CD14-positive monocyte (primary cell): ENCODE results near the gene CEBPG. TPM values are rescaled to one million over a fixed set of nuclear protein-coding genes. Genes with fewer than 3 reads are reported as not detected.

Experiments used
- DNase-seq, 3 donors: peaks; one replicate each; pipeline ENCODE4 v3.0.0-alpha.2; 2011 to 2022
- H2AFZ ChIP-seq: 2 replicates; pipeline ENCODE4 v1.6.0; 2012; ENCODE audit warnings: mild to moderate bottlenecking, low read depth, low read length, inconsistent platforms; ENCODE audit not compliant: insufficient read depth, poor library complexity, severe bottlenecking
- H3K27ac ChIP-seq, 2 donors: 1 replicate in 1 of 2; 2 replicates in 1 of 2; pipeline ENCODE4 v1.5.1; 2012 to 2013; ENCODE audit warnings: low read length in 2 of 2, control low read depth in 1 of 2, inconsistent platforms in 1 of 2, low read depth in 1 of 2, mild to moderate bottlenecking in 1 of 2
- H3K27me3 ChIP-seq, 2 donors: one replicate each; pipeline versions ENCODE4 v1.6.0 to v1.6.1; 2011 to 2013; ENCODE audit warnings: low read length in 2 of 2; ENCODE audit not compliant: control insufficient read depth in 2 of 2, insufficient read depth in 2 of 2
- H3K36me3 ChIP-seq, 2 donors: replicated peaks in 1 of 2; 1 replicate in 1 of 2; 2 replicates in 1 of 2; pipeline versions ENCODE4 v1.5.1 to v1.6.1; 2012 to 2013; ENCODE audit warnings: low read length in 2 of 2, control low read depth in 1 of 2, inconsistent platforms in 1 of 2, mild to moderate bottlenecking in 1 of 2; ENCODE audit not compliant: insufficient read depth in 2 of 2, control insufficient read depth in 1 of 2
- H3K4me1 ChIP-seq, 2 donors: 1 replicate in 1 of 2; 2 replicates in 1 of 2; pipeline versions ENCODE4 v1.5.1 to v1.6.1; 2012 to 2013; ENCODE audit warnings: low read length in 2 of 2, control low read depth in 1 of 2, inconsistent platforms in 1 of 2, mild to moderate bottlenecking in 1 of 2, moderate library complexity in 1 of 2; ENCODE audit not compliant: insufficient read depth in 2 of 2, control insufficient read depth in 1 of 2
- H3K4me2 ChIP-seq: replicated peaks from 2 replicates; pipeline ENCODE3; 2012; ENCODE audit warnings: low read length, moderate library complexity, mild to moderate bottlenecking; ENCODE audit not compliant: poor library complexity, severe bottlenecking; ENCODE audit errors: extremely low read depth
- H3K4me3 ChIP-seq, 3 experiments: fragments of 200-600 bp in 1 of 3; sonication (generic) in 1 of 3; replicated peaks in 1 of 3; 1 replicate in 2 of 3; 2 replicates in 1 of 3; pipeline ENCODE4 v1.5.1; 2011 to 2013; ENCODE audit warnings: low read length in 3 of 3, mild to moderate bottlenecking in 3 of 3, control low read depth in 2 of 3, low read depth in 2 of 3, inconsistent platforms in 1 of 3, moderate library complexity in 1 of 3
- H3K79me2 ChIP-seq: 2 replicates; pipeline ENCODE4 v1.6.0; 2012; ENCODE audit warnings: mild to moderate bottlenecking, control low read depth, inconsistent platforms, low read length, moderate library complexity; ENCODE audit not compliant: insufficient read depth
- H3K9ac ChIP-seq: 2 replicates; pipeline ENCODE4 v1.6.0; 2017; ENCODE audit warnings: low read length, mild to moderate bottlenecking; ENCODE audit not compliant: insufficient read depth, poor library complexity, severe bottlenecking
- H3K9me3 ChIP-seq, 2 donors: replicated peaks in 1 of 2; 1 replicate in 1 of 2; 2 replicates in 1 of 2; pipeline versions ENCODE4 v1.5.1 to v1.6.1; 2012 to 2013; ENCODE audit warnings: low read length in 2 of 2, control low read depth in 1 of 2; ENCODE audit not compliant: control insufficient read depth in 1 of 2, insufficient read depth in 1 of 2
- H4K20me1 ChIP-seq: 2 replicates; pipeline ENCODE4 v1.6.0; 2012; ENCODE audit warnings: mild to moderate bottlenecking, low read length, control low read depth, moderate library complexity; ENCODE audit not compliant: insufficient read depth
- H3K27ac Mint-ChIP-seq, 7 donors: one replicate each; pipeline ENCODE4 v1.8.0; 2020; ENCODE audit warnings: mild to moderate bottlenecking in 7 of 7, mixed read lengths in 7 of 7, moderate library complexity in 6 of 7, inconsistent platforms in 2 of 7
- H3K27me3 Mint-ChIP-seq, 3 donors: one replicate each; pipeline ENCODE4 v1.8.0; 2021 to 2022; ENCODE audit warnings: low read depth in 3 of 3, mild to moderate bottlenecking in 3 of 3, mixed read lengths in 3 of 3, moderate library complexity in 3 of 3, inconsistent platforms in 1 of 3
- H3K36me3 Mint-ChIP-seq, 2 donors: one replicate each; pipeline ENCODE4 v1.8.0; 2020; ENCODE audit warnings: mixed read lengths in 2 of 2, inconsistent platforms in 1 of 2, mild to moderate bottlenecking in 1 of 2
- H3K4me1 Mint-ChIP-seq: one replicate; pipeline ENCODE4 v1.8.0; 2020; ENCODE audit warnings: mild to moderate bottlenecking, mixed read lengths
- H3K4me3 Mint-ChIP-seq, 2 donors: one replicate each; pipeline ENCODE4 v1.8.0; 2020; ENCODE audit warnings: mild to moderate bottlenecking in 2 of 2, mixed read lengths in 2 of 2, moderate library complexity in 1 of 2
- H3K9me3 Mint-ChIP-seq, 7 donors: one replicate each; pipeline ENCODE4 v1.8.0; 2020 to 2022; ENCODE audit warnings: mixed read lengths in 7 of 7, mild to moderate bottlenecking in 6 of 7, moderate library complexity in 6 of 7, inconsistent platforms in 2 of 7
- WGBS: methylation state at CpG from one replicate; pipeline ENCODE4 v1.1.5; 2013; ENCODE audit warnings: missing lambda C conversion rate; ENCODE audit not compliant: insufficient coverage; 5-methylcytosine and 5-hydroxymethylcytosine counted together
- intact Hi-C, 2 donors: fragments of 100-400 bp; cut with micrococcal nuclease; formaldehyde crosslinking; loops; one replicate each; pipeline versions ENCODE4 v1.15.0 to v1.15.1; 2023
- polyA plus RNA-seq, 3 donors: library from polyadenylated mRNA; depleted of rRNA in 1 of 3; unstranded in 2 of 3; stranded (reverse) in 1 of 3; fragments of 300-500 nt in 2 of 3; fragments of >200 nt in 1 of 3; fragmentation: Illumina TruSeq in 2 of 3; gene quantifications; 1 replicate in 2 of 3; 2 replicates in 1 of 3; pipeline ENCODE4 v1.2.3, GENCODE V29; 2012 to 2021
- TF ChIP-seq, protein P1 (sequence below): fragments of 200-600 bp; IDR thresholded peaks from one replicate; pipeline ENCODE4 v1.8.0; 2022; ENCODE audit warnings: antibody characterized with exemption, mild to moderate bottlenecking

CEBPG gene
- polyA plus RNA-seq, 3 donors: 16.8 to 18.3 (median 17.8) TPM

DNA sequence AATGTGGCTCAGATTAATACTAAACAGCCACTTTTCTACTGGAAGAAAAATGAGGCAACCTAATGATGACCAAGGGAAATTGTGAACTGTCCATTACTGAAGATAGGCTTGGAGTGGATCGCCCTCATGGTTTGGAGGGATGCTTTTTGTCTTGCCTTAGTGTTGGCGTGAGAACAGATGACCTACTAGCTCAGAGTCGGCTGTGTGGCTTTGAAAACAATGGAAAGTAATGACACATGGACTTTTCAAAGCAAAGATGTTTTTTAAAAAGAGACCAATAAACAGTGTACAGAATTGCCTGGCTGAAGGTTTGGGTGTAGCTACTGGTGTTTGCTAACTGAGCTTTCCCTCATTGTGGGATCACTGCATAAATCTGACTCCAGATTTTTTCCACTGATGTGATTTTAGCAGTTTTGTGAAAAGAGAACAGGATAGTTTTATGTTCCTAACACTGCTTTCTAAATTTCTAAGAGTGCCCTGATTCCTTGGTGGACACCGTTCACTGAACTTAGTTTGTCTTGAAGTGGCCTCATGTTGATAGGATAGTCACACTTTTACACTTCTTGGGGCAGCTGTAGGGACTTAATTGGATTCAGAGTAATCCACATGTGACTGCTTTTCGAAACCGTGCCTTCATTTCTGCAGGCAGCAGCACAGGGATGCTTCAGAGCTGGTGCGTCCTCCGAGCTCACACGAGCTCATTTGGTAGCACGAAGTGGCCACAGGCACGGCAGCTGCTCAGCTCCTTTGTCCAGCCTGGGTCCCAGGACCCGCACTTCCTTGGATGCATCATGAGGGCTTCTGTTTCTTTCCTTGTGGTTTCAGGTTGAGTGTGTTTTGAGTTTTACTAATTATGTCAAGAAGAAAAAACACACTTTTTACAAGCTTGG is 4.3 kb downstream of the CEBPG start:
- H3K9ac ChIP-seq: no peak overlapping the region
- Mint-ChIP-seq H3K4me1 (peaks cover 71% of the 10 kb centered on the region), H3K4me3 (no peak overlapping the region), H3K9me3 (no peaks in the 10 kb centered on the region), H3K27ac (peak overlapping the region in 4 of 7 donors; percentile 15 to 42 (median 38)), H3K36me3 (peaks cover 39 to 42% of the 10 kb centered on the region in 2 donors), H3K27me3 (peaks cover 0 to 1% (median 0%) of the 10 kb centered on the region in 3 donors)
- intact Hi-C loops: loop anchor here in 1 of 2 donors (2.0 to 10.0 kb wide), 2 partner anchors 75 to 683 kb away; partner anchors contain the start of genes CEBPA and NUDT19
- H3K27ac ChIP-seq: peak overlapping the region in 1 of 2 donors; percentile 90
- peaks cover 88% of the 10 kb centered on the region for H4K20me1 ChIP-seq
- no peak for DNase-seq
- no peak overlapping the region for H2AFZ ChIP-seq
- 96% methylated on average over 10 of the region's 12 CpGs for WGBS
- H3K36me3 ChIP-seq: peaks cover 8 to 43% of the 10 kb centered on the region in 2 donors
- H3K79me2 ChIP-seq: peaks cover 89% of the 10 kb centered on the region
- peaks cover 37 to 46% of the 10 kb centered on the region in 2 donors for H3K4me1 ChIP-seq
- H3K9me3 ChIP-seq: no peaks in the 10 kb centered on the region
- no peak overlapping the region for H3K4me2 ChIP-seq
- H3K4me3 ChIP-seq: no peak overlapping the region
- TF ChIP-seq, protein P1, sequence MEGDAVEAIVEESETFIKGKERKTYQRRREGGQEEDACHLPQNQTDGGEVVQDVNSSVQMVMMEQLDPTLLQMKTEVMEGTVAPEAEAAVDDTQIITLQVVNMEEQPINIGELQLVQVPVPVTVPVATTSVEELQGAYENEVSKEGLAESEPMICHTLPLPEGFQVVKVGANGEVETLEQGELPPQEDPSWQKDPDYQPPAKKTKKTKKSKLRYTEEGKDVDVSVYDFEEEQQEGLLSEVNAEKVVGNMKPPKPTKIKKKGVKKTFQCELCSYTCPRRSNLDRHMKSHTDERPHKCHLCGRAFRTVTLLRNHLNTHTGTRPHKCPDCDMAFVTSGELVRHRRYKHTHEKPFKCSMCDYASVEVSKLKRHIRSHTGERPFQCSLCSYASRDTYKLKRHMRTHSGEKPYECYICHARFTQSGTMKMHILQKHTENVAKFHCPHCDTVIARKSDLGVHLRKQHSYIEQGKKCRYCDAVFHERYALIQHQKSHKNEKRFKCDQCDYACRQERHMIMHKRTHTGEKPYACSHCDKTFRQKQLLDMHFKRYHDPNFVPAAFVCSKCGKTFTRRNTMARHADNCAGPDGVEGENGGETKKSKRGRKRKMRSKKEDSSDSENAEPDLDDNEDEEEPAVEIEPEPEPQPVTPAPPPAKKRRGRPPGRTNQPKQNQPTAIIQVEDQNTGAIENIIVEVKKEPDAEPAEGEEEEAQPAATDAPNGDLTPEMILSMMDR: no peak
- H3K27me3 ChIP-seq: no peaks in the 10 kb centered on the region

DNA sequence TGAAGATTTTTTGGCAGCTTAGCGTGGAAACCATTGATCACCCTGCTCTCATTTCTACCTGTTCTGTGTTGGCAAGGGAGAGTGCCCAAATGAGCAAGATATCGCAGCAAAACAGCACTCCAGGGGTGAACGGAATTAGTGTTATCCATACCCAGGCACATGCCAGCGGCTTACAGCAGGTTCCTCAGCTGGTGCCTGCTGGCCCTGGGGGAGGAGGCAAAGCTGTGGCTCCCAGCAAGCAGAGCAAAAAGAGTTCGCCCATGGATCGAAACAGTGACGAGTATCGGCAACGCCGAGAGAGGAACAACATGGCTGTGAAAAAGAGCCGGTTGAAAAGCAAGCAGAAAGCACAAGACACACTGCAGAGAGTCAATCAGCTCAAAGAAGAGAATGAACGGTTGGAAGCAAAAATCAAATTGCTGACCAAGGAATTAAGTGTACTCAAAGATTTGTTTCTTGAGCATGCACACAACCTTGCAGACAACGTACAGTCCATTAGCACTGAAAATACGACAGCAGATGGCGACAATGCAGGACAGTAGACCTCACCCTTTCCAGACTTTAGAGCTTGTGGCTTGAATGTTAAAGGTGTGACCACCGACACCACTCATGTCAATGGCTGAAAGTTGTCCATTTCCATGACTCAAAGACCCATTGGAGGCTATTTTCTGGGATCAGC is 5.8 kb downstream of the CEBPG start:
- peaks cover 100% of the 10 kb centered on the region for H3K79me2 ChIP-seq
- H3K4me3 ChIP-seq: no peak overlapping the region
- H3K27ac ChIP-seq: peak overlapping the region in 1 of 2 donors; percentile 90
- Mint-ChIP-seq H3K27ac (peak overlapping the region in 3 of 7 donors; percentile 5 to 52 (median 12)), H3K9me3 (no peaks in the 10 kb centered on the region), H3K36me3 (peaks cover 48 to 54% of the 10 kb centered on the region in 2 donors), H3K4me3 (no peak overlapping the region), H3K27me3 (peaks cover 0 to 1% (median 0%) of the 10 kb centered on the region in 3 donors), H3K4me1 (peaks cover 75% of the 10 kb centered on the region)
- no peak overlapping the region for H2AFZ ChIP-seq
- H3K36me3 ChIP-seq: peaks cover 11 to 55% of the 10 kb centered on the region in 2 donors
- TF ChIP-seq, protein P1: no peak
- DNase-seq: no peak
- H3K27me3 ChIP-seq: no peaks in the 10 kb centered on the region
- peaks cover 32 to 40% of the 10 kb centered on the region in 2 donors for H3K4me1 ChIP-seq
- intact Hi-C loops: loop anchor here in 1 of 2 donors (10.0 kb wide), 1 partner anchor 684 kb away; the partner anchor contains the start of gene NUDT19
- no peak overlapping the region for H3K9ac ChIP-seq
- no peaks in the 10 kb centered on the region for H3K9me3 ChIP-seq
- no peak overlapping the region for H3K4me2 ChIP-seq
- 90% methylated on average over 13 of the region's 16 CpGs for WGBS
- H4K20me1 ChIP-seq: peaks cover 100% of the 10 kb centered on the region
